ENCODE data around the gene GPR143.

GPR143 gene

DNA sequence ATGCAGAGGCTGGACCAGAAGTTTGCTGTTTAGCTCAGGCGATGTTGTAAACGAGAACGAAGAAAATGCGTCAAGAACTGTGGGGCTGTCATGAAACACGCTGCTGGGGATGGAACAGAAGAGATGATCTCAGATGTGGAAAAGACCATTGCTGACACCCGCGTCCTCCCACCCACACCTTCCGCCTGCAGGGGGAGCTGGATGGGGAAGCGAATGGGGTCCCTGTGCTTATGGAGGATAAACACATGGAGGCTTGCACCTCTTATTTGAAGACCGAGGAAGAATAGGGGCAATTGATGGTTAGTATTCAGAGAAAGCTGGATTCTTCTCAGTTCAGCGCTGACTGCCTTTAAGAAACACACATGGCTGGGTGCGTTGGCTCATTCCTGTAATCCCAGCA, 63.9 kb downstream of the GPR143 start:
- no peak for DNase-seq (ENCODE audit: insufficient read length, low spot score)
- FAIRE-seq, result no peak
- TF ChIP-seq POLR2A (IDR thresholded peaks at IDR 0.05; ENCODE audit: low read depth, low read length), result no peak
- TF ChIP-seq POLR2AphosphoS5 (IDR thresholded peaks at IDR 0.05; ENCODE audit: low read depth, low read length), result no peak
- no peak for TF ChIP-seq POU2F2 (IDR thresholded peaks at IDR 0.05; ENCODE audit: low read depth, low read length)
- no peak for TF ChIP-seq PAX5 (IDR thresholded peaks at IDR 0.05; ENCODE audit: insufficient read depth, low read length, severe bottlenecking)
- TF ChIP-seq SPI1 (IDR thresholded peaks at IDR 0.05; ENCODE audit: low read depth, low read length), result no peak
- TF ChIP-seq TAF1 (IDR thresholded peaks at IDR 0.05; ENCODE audit: low read depth, low read length), result no peak

DNA sequence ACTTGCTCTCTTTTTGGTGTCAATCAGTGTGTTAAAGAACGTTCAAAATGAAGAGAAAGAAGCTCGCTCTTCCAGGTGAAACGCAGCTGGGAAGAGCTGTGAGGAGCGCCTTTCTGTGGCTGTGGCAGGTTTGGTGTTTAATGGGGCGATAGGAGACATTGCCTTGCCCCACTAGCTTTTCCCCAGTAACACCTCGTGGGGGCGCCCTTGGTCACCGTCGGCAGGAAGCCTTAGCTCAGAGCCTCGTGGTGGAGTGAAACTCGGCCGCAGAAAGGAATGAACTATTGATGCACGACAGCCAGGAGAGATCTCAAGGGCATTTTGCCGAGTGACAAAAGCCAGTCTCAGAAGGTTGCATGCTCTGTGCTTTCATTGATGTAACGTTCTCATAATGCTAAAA, 65.1 kb downstream of the GPR143 start:
- no peak for DNase-seq (ENCODE audit: insufficient read length, low spot score)
- FAIRE-seq, result no peak
- no peak for TF ChIP-seq SPI1 (IDR thresholded peaks at IDR 0.05; ENCODE audit: low read depth, low read length)
- TF ChIP-seq POU2F2 (IDR thresholded peaks at IDR 0.05; ENCODE audit: low read depth, low read length), result no peak
- TF ChIP-seq TAF1 (IDR thresholded peaks at IDR 0.05; ENCODE audit: low read depth, low read length), result no peak
- no peak for TF ChIP-seq POLR2AphosphoS5 (IDR thresholded peaks at IDR 0.05; ENCODE audit: low read depth, low read length)
- no peak for TF ChIP-seq PAX5 (IDR thresholded peaks at IDR 0.05; ENCODE audit: insufficient read depth, low read length, severe bottlenecking)
- TF ChIP-seq POLR2A (IDR thresholded peaks at IDR 0.05; ENCODE audit: low read depth, low read length), result no peak

DNA sequence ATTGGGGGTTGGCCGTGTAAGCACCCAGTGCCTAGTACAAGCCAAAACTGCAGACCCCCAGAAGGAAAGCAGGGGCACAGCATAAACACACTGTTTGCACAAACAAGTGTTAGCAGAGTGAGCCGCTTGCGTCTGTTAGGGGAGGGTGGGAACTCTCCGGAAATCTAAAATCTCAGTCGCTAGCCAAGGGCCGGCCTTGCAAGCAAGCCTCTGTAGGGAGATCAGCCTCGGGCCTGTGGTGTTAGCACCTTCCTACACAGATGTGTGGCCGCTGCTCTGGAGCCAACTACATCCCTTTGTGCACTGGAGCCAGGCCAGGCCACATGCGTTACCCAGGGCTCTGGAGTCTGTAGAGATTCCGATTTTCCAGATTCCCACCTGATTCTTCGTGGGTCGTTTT, 67.1 kb downstream of the GPR143 start:
- TF ChIP-seq PAX5 (IDR thresholded peaks at IDR 0.05; ENCODE audit: insufficient read depth, low read length, severe bottlenecking) (no peak), SPI1 (IDR thresholded peaks at IDR 0.05; ENCODE audit: low read depth, low read length) (no peak), POU2F2 (IDR thresholded peaks at IDR 0.05; ENCODE audit: low read depth, low read length) (no peak), TAF1 (IDR thresholded peaks at IDR 0.05; ENCODE audit: low read depth, low read length) (no peak), POLR2AphosphoS5 (IDR thresholded peaks at IDR 0.05; ENCODE audit: low read depth, low read length) (no peak), POLR2A (IDR thresholded peaks at IDR 0.05; ENCODE audit: low read depth, low read length) (no peak)
- FAIRE-seq (no peak), DNase-seq (ENCODE audit: insufficient read length, low spot score) (no peak)

DNA sequence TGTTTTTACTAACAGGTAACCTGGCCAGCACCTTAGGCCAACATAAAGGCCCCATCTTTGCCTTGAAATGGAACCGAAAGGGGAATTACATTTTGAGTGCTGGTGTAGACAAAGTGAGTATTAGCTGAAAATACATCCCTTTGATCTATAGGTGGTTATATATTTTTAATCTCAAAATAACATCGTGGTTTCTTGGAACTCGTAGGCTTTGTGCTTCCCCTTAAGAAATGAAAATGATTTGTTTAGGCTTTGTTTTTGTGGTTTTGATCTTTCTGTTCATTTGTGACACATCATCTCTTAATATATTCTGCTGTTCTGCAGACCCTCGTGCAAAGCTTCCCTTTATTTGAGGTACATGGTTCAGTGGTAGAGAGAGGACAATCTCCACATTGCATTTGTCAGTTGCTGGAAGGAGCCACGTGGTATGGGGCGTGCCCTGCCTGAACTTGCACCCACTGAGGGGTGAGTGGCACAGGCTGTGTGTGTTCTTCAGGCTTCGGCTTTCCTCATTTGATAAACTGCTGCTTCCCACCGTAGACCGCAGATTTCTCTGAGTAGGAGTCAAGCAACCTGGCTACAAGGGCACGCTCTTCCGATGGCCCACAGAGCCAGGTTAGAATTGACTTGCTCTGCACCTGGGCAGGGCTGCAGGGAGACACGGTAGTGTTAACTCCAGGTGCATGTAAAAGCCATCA, 72.2 kb downstream of the GPR143 start:
- TF ChIP-seq PAX5 (IDR thresholded peaks at IDR 0.05; ENCODE audit: insufficient read depth, low read length, severe bottlenecking) (no peak), SPI1 (IDR thresholded peaks at IDR 0.05; ENCODE audit: low read depth, low read length) (no peak), POU2F2 (IDR thresholded peaks at IDR 0.05; ENCODE audit: low read depth, low read length) (no peak), POLR2A (IDR thresholded peaks at IDR 0.05; ENCODE audit: low read depth, low read length) (no peak), POLR2AphosphoS5 (IDR thresholded peaks at IDR 0.05; ENCODE audit: low read depth, low read length) (no peak), TAF1 (IDR thresholded peaks at IDR 0.05; ENCODE audit: low read depth, low read length) (no peak)
- no peak for FAIRE-seq
- DNase-seq (ENCODE audit: insufficient read length, low spot score), result no peak

DNA sequence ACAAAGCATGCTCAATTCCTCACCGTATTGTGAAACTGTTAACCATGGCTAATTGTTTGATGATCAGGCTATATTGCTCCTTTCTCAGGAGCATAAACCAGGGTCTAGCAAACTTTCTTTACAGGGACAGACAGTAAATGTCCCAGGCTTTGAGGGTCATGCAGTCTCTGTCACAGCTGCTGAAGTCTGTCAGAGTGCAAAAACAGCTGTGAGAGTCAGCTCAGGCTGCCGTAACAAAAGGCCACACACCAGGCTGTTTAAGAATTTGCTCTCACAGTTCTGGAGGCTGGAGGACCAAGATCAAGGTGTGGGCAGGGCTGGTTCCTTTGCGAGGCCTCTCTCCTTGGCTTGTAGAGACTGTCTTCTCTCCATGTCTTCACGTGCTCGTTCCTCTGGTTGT, 75.6 kb downstream of the GPR143 start:
- FAIRE-seq (no peak), DNase-seq (ENCODE audit: insufficient read length, low spot score) (no peak)
- TF ChIP-seq SPI1 (IDR thresholded peaks at IDR 0.05; ENCODE audit: low read depth, low read length), result no peak
- no peak for TF ChIP-seq POLR2AphosphoS5 (IDR thresholded peaks at IDR 0.05; ENCODE audit: low read depth, low read length)
- no peak for TF ChIP-seq TAF1 (IDR thresholded peaks at IDR 0.05; ENCODE audit: low read depth, low read length)

DNA sequence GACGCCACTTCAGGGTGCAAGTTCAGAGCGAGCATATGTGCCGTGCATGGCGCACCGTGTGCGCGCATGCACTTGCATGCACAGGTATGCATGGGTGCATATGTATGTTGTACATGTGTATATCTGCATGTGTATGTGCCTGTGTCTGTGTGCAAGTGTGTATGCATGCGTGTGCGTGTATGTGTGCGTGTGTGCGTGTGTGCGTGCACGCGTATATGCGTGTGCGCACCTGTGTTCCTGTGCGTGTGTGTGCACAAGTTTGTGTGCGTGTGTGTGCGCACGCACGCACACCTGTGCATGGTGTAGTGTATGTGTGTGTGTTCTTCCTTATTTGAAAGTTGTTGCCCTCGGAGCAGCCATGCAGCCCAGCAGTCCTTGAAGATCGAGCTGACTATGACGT, 76.8 kb downstream of the GPR143 start:
- DNase-seq (ENCODE audit: insufficient read length, low spot score) (no peak), FAIRE-seq (peak; percentile 81)
- TF ChIP-seq POLR2A (IDR thresholded peaks at IDR 0.05; ENCODE audit: low read depth, low read length) (no peak), PAX5 (IDR thresholded peaks at IDR 0.05; ENCODE audit: insufficient read depth, low read length, severe bottlenecking) (no peak), POU2F2 (IDR thresholded peaks at IDR 0.05; ENCODE audit: low read depth, low read length) (no peak), POLR2AphosphoS5 (IDR thresholded peaks at IDR 0.05; ENCODE audit: low read depth, low read length) (no peak), SPI1 (IDR thresholded peaks at IDR 0.05; ENCODE audit: low read depth, low read length) (no peak), TAF1 (IDR thresholded peaks at IDR 0.05; ENCODE audit: low read depth, low read length) (no peak)

DNA sequence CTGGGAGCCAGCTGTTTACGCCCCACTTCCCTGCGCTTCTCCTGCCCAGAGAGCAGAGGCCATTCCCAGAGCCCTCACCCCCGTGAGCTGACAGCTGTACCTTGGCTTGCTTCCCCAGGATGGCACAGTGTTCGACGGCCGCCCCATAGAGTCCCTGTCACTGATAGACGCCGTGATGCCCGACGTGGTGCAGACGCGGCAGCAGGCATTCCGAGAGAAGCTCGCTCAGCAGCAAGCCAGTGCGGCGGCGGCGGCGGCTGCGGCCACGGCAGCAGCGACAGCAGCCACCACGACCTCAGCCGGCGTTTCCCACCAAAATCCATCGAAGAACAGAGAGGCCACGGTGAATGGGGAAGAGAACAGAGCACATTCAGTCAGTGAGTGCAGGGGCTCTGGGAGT, 77.7 kb downstream of the GPR143 start:
- FAIRE-seq (no peak), DNase-seq (ENCODE audit: insufficient read length, low spot score) (no peak)
- TF ChIP-seq TAF1 (IDR thresholded peaks at IDR 0.05; ENCODE audit: low read depth, low read length), result no peak
- TF ChIP-seq POLR2AphosphoS5 (IDR thresholded peaks at IDR 0.05; ENCODE audit: low read depth, low read length), result no peak
- TF ChIP-seq POLR2A (IDR thresholded peaks at IDR 0.05; ENCODE audit: low read depth, low read length), result no peak

DNA sequence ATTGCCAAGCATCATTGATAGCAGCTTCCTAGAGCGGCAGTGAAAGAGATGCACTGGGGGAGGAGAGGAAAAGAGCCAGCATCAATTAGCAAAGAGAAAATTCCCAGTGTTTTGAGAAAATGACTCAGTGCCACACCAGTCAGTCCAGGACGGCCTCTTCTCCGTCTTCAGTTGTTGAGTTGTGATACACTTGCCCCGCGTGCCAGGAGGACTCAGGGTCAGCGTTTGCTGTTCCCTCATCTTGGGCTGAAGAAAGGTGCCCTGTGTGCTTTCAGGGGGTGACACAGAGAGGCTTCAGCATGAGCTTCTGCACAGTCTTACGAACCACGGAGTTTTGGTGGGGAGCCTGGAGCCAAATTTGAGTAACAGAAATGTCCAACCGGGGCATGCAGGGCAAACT, 82.3 kb downstream of the GPR143 start:
- no peak for TF ChIP-seq PAX5 (IDR thresholded peaks at IDR 0.05; ENCODE audit: insufficient read depth, low read length, severe bottlenecking)
- no peak for TF ChIP-seq POU2F2 (IDR thresholded peaks at IDR 0.05; ENCODE audit: low read depth, low read length)
- no peak for TF ChIP-seq SPI1 (IDR thresholded peaks at IDR 0.05; ENCODE audit: low read depth, low read length)
- no peak for TF ChIP-seq TAF1 (IDR thresholded peaks at IDR 0.05; ENCODE audit: low read depth, low read length)
- TF ChIP-seq POLR2AphosphoS5 (IDR thresholded peaks at IDR 0.05; ENCODE audit: low read depth, low read length), result no peak
- no peak for TF ChIP-seq POLR2A (IDR thresholded peaks at IDR 0.05; ENCODE audit: low read depth, low read length)
- DNase-seq (ENCODE audit: insufficient read length, low spot score), result no peak
- no peak for FAIRE-seq

DNA sequence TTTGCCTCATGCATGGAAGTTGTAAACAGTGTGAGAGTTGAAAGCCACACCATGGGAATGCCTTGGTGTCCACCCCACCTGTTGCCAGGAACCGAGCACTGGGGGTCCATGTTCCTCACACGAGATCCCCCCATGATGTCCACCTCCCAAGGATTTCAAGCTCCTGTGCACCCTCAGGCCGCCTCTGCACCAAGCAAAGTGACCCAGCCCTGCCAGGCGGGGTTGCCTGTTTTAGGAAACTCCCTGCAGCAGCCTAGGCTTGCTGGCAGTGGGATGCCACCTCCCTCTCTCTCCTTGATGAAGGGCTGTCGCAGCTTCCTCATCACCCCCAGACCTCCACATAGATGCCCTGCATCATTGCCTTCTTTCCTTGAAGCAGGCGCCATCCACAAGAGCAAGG, 82.8 kb downstream of the GPR143 start:
- DNase-seq (ENCODE audit: insufficient read length, low spot score) (no peak), FAIRE-seq (no peak)
- TF ChIP-seq POLR2AphosphoS5 (IDR thresholded peaks at IDR 0.05; ENCODE audit: low read depth, low read length) (no peak), POLR2A (IDR thresholded peaks at IDR 0.05; ENCODE audit: low read depth, low read length) (no peak), SPI1 (IDR thresholded peaks at IDR 0.05; ENCODE audit: low read depth, low read length) (no peak), POU2F2 (IDR thresholded peaks at IDR 0.05; ENCODE audit: low read depth, low read length) (no peak), TAF1 (IDR thresholded peaks at IDR 0.05; ENCODE audit: low read depth, low read length) (no peak), PAX5 (IDR thresholded peaks at IDR 0.05; ENCODE audit: insufficient read depth, low read length, severe bottlenecking) (no peak)

DNA sequence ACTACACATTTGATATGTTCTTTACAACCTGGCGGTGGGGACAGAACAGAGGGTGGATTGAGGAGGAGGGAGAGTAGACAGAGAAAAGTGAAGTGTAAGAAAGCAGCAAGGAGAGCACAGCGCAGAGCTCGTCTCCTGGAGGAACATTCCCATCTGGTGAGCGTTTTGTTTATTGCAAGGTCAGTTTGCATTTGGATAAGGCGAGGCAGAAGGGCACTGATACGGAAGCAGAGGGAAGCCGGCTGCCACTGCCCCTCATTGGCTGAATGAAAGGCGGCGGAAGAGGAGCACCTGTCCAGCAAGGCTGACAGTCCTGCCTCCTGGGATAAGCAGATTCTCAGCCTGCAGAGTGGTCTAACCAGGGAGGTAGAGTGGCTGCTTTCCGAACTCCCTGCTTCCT, 83.2 kb downstream of the GPR143 start:
- TF ChIP-seq POLR2AphosphoS5 (IDR thresholded peaks at IDR 0.05; ENCODE audit: low read depth, low read length) (no peak), SPI1 (IDR thresholded peaks at IDR 0.05; ENCODE audit: low read depth, low read length) (no peak), TAF1 (IDR thresholded peaks at IDR 0.05; ENCODE audit: low read depth, low read length) (no peak), PAX5 (IDR thresholded peaks at IDR 0.05; ENCODE audit: insufficient read depth, low read length, severe bottlenecking) (no peak), POLR2A (IDR thresholded peaks at IDR 0.05; ENCODE audit: low read depth, low read length) (no peak), POU2F2 (IDR thresholded peaks at IDR 0.05; ENCODE audit: low read depth, low read length) (no peak)
- FAIRE-seq (no peak), DNase-seq (ENCODE audit: insufficient read length, low spot score) (no peak)
